Progenitor cell of endocrine pancreas (in vitro differentiated cells): ENCODE results near the gene TEX30. TPM values are rescaled to one million over a fixed set of nuclear protein-coding genes. Genes with fewer than 3 reads are reported as not detected.
"Not testable (repeated sequence)": the region's sequence is repeated elsewhere in the genome, so short reads cannot be mapped to it uniquely, and the experiment has no call there.

Experiments used
- DNase-seq: peaks from one replicate; pipeline ENCODE4 v3.0.0; 2021; ENCODE audit warnings: low spot score; ENCODE audit not compliant: unreplicated experiment
- H3K27ac Mint-ChIP-seq: 2 replicates; pipeline ENCODE4 v1.8.0; 2021; ENCODE audit warnings: mild to moderate bottlenecking, moderate library complexity, mixed read lengths
- H3K27me3 Mint-ChIP-seq: 2 replicates; pipeline ENCODE4 v1.8.0; 2021; ENCODE audit warnings: mixed read lengths
- H3K36me3 Mint-ChIP-seq: 2 replicates; pipeline ENCODE4 v1.8.0; 2022; ENCODE audit warnings: mixed read lengths; ENCODE audit not compliant: insufficient read depth
- H3K4me1 Mint-ChIP-seq: 2 replicates; pipeline ENCODE4 v1.8.0; 2021; ENCODE audit warnings: low read depth, mixed read lengths
- H3K4me3 Mint-ChIP-seq: 2 replicates; pipeline ENCODE4 v1.8.0; 2021; ENCODE audit warnings: low read depth, mild to moderate bottlenecking, moderate library complexity, mixed read lengths
- H3K9me3 Mint-ChIP-seq: 2 replicates; pipeline ENCODE4 v1.8.0; 2021; ENCODE audit warnings: low read depth, mixed read lengths
- total RNA-seq: library from RNA; stranded (reverse); gene quantifications from 2 replicates; pipeline ENCODE4 v1.2.1, GENCODE V29; 2021
- TF ChIP-seq, protein P1 (sequence below): fragments of 200-600 bp; sonication (generic); IDR thresholded peaks from one replicate; pipeline ENCODE4 v1.5.0; 2021; ENCODE audit warnings: antibody characterized with exemption, mild to moderate bottlenecking; ENCODE audit not compliant: unreplicated experiment

The TEX30 gene
- total RNA-seq, 1 donor from 2014 or later: 12.0 TPM

DNA sequence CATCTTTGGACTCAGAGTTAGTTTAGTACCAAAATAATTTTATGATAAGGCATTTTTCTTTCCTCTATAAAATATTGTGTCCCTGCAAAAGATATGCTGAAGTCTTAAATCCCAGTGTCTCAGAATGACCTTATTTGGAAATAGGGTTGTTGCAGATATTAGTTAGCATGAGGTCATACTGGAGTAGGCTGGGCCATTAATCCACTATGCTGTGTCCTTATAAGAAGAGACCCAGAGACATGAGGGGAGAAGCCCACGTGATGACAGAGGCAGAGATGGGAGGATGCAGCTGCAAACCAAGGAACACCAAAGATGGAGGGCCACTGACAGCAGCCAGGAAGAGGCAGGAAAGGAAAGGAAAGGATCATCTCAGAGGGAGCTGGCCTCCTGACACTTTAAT, 18.8 kb upstream of the TEX30 start:
- no peak for DNase-seq
- H3K27ac Mint-ChIP-seq: no peak overlapping the region
- TF ChIP-seq, protein P1, sequence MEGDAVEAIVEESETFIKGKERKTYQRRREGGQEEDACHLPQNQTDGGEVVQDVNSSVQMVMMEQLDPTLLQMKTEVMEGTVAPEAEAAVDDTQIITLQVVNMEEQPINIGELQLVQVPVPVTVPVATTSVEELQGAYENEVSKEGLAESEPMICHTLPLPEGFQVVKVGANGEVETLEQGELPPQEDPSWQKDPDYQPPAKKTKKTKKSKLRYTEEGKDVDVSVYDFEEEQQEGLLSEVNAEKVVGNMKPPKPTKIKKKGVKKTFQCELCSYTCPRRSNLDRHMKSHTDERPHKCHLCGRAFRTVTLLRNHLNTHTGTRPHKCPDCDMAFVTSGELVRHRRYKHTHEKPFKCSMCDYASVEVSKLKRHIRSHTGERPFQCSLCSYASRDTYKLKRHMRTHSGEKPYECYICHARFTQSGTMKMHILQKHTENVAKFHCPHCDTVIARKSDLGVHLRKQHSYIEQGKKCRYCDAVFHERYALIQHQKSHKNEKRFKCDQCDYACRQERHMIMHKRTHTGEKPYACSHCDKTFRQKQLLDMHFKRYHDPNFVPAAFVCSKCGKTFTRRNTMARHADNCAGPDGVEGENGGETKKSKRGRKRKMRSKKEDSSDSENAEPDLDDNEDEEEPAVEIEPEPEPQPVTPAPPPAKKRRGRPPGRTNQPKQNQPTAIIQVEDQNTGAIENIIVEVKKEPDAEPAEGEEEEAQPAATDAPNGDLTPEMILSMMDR: no peak
- no peaks in the 10 kb centered on the region for H3K27me3 Mint-ChIP-seq
- no peaks in the 10 kb centered on the region for H3K4me1 Mint-ChIP-seq
- peaks cover 9% of the 10 kb centered on the region for H3K36me3 Mint-ChIP-seq
- no peaks in the 10 kb centered on the region for H3K9me3 Mint-ChIP-seq
- H3K4me3 Mint-ChIP-seq: no peak overlapping the region

DNA sequence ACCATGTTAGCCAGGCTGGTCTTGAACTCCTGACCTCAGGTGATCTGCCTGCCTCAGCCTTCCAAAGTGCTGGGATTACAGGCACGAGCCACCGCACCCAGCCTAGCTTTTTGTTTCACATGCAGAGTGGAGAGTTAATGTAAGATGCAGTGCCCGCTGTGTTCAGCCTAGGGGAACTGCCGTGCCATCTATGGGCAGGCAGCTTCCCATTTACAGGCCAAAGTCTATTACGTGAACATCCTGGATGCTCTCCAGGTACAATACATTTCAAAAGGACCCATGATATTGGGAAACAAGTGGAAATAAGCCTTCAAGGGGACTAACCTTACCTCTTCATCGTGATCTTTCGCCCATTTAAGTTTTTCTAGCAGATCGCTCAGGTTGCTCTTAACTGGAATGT, 15.1 kb upstream of the TEX30 start:
- Mint-ChIP-seq H3K4me1 (no peaks in the 10 kb centered on the region), H3K9me3 (no peaks in the 10 kb centered on the region), H3K27me3 (no peaks in the 10 kb centered on the region), H3K36me3 (peaks cover 12% of the 10 kb centered on the region), H3K27ac (no peak overlapping the region), H3K4me3 (no peak overlapping the region)
- TF ChIP-seq, protein P1: no peak
- no peak for DNase-seq

DNA sequence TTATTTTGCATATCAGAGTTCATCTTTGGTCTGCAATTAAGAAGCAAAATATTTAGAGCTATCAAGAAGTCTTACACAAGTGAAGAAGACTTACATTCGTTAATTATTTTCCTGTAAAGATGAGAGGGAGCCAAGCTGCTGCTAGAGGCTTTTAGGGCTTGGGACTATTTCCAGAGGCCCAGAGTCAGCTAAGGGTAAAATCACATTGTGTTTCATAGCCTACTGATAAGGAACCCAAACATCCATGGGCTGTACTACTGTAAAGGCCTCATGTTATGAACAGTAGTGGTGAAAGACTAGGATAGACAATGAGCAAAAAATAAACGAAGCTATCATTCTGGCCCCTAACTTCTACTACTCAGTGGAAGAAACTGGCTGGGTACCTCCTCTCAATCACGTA, 10.9 kb upstream of the TEX30 start:
- H3K27me3 Mint-ChIP-seq: no peaks in the 10 kb centered on the region
- DNase-seq: no peak
- H3K4me3 Mint-ChIP-seq: no peak overlapping the region
- TF ChIP-seq, protein P1: no peak
- H3K36me3 Mint-ChIP-seq: peaks cover 23% of the 10 kb centered on the region
- H3K27ac Mint-ChIP-seq: no peak overlapping the region
- no peaks in the 10 kb centered on the region for H3K4me1 Mint-ChIP-seq
- H3K9me3 Mint-ChIP-seq: peaks cover 9% of the 10 kb centered on the region

DNA sequence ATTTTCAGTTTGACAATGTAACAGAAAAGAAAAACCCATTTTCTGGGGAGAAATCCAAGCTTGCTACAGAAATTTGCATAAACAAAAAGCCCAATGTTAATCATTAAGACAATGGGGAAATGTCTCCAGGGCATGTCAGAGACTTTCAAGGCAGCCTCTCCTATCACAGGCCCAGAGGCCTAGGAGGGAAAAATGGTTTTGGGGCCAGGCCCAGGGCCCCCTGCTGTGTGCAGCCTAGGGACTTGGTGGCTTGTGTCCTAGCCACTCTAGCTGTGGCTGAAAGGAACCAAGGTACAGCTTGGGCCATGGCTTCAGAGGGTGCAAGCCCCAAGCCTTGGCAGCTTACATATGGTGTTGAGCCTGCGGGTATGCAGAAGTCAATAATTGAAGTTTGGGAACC, 8.0 kb upstream of the TEX30 start:
- H3K4me1 Mint-ChIP-seq: no peaks in the 10 kb centered on the region
- no peak for DNase-seq
- H3K36me3 Mint-ChIP-seq: peaks cover 19% of the 10 kb centered on the region
- TF ChIP-seq, protein P1: no peak
- no peak overlapping the region for H3K4me3 Mint-ChIP-seq
- H3K27ac Mint-ChIP-seq: no peak overlapping the region
- peaks cover 9% of the 10 kb centered on the region for H3K9me3 Mint-ChIP-seq
- no peaks in the 10 kb centered on the region for H3K27me3 Mint-ChIP-seq

DNA sequence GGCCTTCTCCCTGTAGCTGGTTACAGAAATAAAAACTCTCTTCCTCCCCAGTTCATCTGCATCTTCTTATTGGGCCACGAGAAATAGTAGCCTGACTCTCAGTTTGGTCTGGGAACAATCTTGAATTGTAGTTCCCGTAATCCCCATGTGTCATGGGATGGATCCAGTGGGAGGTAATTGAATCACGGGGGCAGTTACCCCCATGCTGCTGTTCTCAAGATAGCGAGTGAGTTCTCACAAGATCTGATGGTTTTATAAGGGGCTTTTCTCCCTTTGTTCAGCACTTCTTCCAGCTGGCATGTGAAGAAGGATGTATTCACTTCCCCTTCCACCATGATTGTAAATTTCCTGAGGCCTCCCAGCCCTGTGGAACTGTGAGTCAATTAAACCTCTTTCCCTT, 7.1 kb upstream of the TEX30 start:
- H3K4me3 Mint-ChIP-seq, H3K4me1 Mint-ChIP-seq, H3K27ac Mint-ChIP-seq, H3K9me3 Mint-ChIP-seq, DNase-seq, H3K27me3 Mint-ChIP-seq: not testable (repeated sequence)
- H3K36me3 Mint-ChIP-seq: peaks cover 19% of the 10 kb centered on the region

DNA sequence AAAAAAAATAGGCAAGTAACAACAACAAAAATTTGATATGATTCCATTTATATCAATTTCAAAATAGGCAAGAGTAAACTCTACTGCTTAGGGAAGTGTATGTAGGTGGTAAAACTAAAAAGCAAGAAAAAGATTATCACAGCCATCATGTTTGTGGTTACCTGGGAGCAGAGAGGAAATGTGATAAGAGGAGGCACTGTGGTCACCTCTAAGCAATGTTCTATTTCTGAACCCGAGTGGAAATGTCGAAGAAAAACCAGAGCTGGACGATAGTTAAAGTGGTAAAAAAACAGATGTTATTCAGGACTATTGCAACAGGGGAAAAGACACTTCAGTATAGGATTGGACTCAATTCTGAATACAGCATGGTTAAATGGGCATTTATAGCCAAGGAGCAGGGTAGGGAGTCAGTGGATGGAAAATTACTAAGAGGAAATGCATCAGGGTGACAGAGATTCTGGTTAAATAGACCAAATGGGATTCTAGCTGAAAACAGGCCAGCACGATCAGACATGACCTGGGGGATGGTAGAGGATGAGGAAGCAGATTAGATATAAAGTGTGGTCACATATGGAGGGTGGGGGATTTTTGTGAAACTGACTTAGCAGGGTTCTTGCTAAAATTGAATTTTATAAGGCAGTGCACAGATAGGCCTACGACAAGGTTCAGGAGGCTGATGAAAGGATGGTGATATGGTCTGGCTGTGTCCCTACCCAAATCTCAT, 6.0 kb upstream of the TEX30 start:
- Mint-ChIP-seq H3K9me3 (peaks cover 9% of the 10 kb centered on the region), H3K36me3 (peaks cover 19% of the 10 kb centered on the region), H3K27ac (no peak overlapping the region), H3K4me1 (no peaks in the 10 kb centered on the region), H3K4me3 (no peak overlapping the region), H3K27me3 (no peaks in the 10 kb centered on the region)
- DNase-seq: no peak
- TF ChIP-seq, protein P1: no peak
